Measurements from ENCODE around the gene TNFRSF8.

DNA sequence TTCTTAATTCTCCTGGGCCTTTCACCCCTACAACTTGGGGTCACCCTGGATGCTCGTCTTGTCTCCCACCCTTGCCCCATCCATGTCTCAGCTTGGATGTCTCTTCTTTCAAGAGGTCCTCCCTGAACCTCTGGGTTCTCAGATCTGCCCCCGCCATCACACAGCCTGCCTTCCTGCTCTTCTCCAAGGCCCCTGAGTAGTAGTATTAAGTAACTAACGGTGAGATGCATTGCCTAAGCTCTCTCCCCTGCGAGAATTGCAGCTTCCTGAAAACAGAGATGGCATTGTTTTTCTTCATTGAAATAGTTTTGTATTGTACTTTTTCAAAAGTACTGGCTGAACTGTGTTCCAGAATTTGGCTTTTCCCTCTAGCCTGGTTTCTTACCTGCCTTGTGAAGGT is 27.8 kb upstream of the TNFRSF8 start:
- TF ChIP-seq, protein P1, sequence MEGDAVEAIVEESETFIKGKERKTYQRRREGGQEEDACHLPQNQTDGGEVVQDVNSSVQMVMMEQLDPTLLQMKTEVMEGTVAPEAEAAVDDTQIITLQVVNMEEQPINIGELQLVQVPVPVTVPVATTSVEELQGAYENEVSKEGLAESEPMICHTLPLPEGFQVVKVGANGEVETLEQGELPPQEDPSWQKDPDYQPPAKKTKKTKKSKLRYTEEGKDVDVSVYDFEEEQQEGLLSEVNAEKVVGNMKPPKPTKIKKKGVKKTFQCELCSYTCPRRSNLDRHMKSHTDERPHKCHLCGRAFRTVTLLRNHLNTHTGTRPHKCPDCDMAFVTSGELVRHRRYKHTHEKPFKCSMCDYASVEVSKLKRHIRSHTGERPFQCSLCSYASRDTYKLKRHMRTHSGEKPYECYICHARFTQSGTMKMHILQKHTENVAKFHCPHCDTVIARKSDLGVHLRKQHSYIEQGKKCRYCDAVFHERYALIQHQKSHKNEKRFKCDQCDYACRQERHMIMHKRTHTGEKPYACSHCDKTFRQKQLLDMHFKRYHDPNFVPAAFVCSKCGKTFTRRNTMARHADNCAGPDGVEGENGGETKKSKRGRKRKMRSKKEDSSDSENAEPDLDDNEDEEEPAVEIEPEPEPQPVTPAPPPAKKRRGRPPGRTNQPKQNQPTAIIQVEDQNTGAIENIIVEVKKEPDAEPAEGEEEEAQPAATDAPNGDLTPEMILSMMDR (conservative IDR thresholded peaks at IDR 0.05 in 1 of 2, IDR thresholded peaks at IDR 0.05 in 1 of 2; ENCODE audit: low read depth in 1 of 2, low read length in 2 of 2) = no peak
- TF ChIP-seq EZH2 (IDR thresholded peaks at IDR 0.05; ENCODE audit: low read length, missing control alignments) = no peak
